Raji (cell line): ENCODE results near the gene LRFN2.

Experiments
- POLR2A ChIP-seq: IDR thresholded peaks from 2 replicates; pipeline ENCODE4 v1.6.1; 2011; ENCODE audit warnings: low read depth, low read length, control low read depth; ENCODE audit not compliant: insufficient read depth

Gene LRFN2

DNA sequence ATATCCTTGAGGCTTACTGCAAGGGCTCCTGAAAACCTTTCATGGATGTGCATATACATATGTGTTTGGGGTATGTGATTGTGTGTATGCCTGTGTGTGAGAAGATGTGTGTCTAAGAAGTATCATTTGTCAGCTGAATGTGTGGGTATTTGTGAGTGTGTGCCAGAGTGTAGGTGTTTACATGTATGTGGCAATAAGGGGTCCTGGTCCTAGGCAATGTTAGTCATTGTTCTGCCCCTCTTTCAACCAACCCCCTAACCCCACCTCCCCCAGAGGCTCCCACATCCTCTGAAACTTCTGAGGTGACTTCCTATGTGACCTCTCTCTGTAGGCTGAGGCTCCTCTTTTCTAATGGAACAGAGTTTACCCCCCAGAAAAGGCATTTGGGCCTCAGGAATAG, 186.4 kb downstream of the LRFN2 start:
- TF ChIP-seq POLR2A: no peak

DNA sequence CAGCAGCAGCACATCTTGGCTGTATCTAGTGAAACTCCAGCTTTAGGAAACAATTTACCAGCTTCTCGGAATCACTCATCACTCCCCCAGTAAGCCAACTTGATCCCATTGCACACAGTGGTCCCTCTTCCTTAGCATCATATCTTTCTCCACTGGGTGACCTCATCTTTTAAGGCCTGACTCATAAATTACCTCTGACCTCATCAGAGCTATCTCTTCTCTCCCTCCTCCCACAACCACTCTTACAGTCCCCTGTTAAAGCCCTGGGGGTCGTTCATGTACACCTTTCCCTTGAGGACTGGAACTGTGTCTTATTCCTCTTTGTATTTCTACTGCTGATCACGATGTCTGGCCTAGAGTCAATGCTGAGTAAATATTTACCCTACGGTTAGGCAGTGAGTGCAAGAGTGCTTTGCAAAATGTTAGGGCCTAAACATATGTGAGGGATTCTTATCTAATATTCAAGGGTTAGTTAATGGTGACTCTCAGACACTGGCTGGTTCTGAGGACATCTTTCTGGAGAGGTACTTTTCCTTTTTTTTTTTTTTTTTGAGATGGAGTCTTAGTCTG, 187.2 kb downstream of the LRFN2 start:
- TF ChIP-seq POLR2A: no peak

- no peak for TF ChIP-seq POLR2A
These were observed 188.2 kb downstream of the LRFN2 start for GRCh38 chr6:40398810-40399477.

- no peak for TF ChIP-seq POLR2A
These were observed 189.0 kb downstream of the LRFN2 start for GRCh38 chr6:40398034-40398691.

- TF ChIP-seq POLR2A: no peak
These were observed 189.7 kb downstream of the LRFN2 start for GRCh38 chr6:40397287-40398033.

- TF ChIP-seq POLR2A: no peak
These were observed 191.5 kb downstream of the LRFN2 start for GRCh38 chr6:40395698-40396076.

DNA sequence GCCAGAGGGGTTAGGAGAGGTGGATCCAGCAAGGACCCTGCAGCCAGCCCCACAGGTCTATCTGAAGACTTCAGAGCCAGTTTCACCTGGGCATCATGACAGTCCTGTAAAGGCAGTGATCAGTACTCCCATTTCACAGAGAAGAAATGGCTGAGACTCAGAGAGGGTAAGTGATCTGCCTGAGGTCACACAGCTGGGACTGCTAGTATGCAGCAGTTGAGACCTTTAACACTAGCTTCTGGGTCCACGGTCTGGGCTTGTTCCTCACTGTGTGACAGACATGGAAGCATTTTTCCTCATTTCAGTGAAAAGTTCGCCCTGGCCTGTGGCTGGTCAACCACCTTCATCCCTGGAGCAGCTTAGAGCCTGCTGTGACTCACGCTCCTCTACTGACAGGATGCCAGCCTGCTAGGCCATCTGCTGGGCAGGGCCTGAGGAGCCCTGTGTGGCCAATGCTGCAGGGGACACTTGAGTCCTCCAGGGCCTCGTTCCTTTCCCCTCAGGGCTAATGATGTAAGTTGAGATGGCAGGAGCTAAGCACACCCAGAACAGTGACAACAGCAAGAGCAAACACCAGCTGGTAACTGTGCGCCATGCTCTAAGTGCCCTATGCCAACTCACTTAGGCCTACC, 192.0 kb downstream of the LRFN2 start:
- no peak for TF ChIP-seq POLR2A

GRCh38 chr6:40394381-40394780, 192.8 kb downstream of the LRFN2 start:
- TF ChIP-seq POLR2A: no peak

GRCh38 chr6:40393641-40394040, 193.5 kb downstream of the LRFN2 start:
- no peak for TF ChIP-seq POLR2A

DNA sequence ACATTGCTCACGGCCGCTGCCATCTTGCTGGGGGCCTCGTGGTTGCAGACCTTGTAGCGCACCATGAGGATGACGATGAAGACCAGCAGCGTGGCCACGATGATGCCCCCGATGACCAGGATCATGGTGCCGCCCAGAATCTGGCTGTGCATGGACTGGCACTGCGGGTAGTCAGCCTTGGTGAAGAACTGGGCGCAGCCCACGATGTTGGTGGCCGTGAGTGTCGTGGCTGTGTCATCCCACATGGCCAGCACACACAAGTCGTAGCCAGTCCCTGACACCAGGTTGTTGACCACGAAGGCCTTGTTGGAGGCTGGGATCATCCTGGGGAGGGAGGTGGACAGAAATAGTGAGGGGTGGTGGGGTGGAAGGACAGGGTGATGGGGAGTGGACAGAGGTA, 194.6 kb downstream of the LRFN2 start:
- no peak for TF ChIP-seq POLR2A

DNA sequence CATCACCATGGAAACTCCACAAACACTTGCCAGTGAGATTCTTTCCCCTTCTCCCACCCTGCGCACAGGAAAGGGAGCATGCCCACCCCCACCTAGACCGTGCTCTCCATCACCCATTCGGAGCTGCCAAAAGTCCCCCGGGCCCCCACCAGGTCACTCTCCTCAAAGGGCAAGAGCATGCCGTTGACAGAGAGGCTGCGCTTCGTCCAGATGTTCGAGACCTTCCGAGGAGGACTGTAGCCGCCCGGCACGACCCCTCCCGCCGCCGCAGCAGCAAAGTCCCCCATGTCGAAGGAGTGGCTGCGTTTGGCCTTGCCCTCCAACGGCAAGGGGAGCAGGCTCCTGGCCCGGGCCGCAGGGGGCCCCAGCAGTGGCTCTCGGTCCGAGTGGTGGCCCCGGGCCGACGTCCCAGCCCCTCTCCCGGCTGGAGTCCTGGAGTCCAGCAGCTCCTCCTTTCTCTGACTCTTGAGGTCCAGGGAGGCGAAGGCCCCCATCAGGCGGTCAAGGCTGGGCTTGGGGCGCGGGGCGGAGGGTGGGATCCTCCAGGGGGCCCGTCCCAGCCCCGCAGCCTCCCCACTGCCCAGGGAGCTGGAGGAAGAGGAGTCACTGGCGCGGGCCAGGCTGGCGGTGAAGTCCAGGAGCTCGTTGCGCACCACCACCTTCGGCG, 195.2 kb downstream of the LRFN2 start:
- TF ChIP-seq POLR2A: no peak

DNA sequence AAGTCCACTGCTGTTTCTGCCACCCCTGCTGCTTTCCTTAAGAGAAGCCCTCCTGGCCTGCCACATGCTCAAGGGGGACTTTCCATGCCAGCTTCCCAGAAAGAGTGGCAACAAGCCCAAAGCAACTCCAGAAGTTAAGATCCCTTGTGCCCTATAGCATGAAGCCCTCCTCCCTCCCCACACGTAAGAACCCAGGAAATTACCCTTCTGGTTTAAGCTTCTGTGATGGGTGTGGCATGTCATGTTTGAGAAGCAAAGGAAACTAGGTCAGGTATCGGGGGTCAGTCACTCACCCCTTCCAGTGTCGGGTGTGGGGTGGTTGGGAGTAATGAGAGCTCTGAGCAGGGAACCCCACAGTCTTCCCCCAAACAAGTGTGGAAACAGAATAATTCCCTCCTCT, 196.1 kb downstream of the LRFN2 start:
- TF ChIP-seq POLR2A: no peak

- no peak for TF ChIP-seq POLR2A
These were observed 196.9 kb downstream of the LRFN2 start for GRCh38 chr6:40390144-40390800.

DNA sequence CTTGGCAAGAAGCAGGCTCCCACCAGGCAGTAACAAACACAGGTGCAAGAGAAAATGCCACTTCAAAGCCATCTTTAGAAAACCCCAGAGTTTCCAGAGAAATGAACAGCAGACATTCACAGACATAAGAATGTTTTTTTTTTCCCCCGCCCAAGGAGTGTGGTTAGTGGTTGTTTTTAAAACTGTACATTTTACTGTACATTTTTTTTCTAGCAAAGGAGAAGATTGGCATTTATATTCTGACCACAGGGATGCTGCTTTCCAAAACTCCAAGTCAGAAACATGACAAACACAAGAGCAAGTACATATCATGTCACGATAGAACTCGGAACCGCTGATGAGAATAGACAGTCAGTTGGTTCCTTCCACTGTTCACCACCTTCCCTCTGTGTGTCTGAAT, 197.9 kb downstream of the LRFN2 start:
- no peak for TF ChIP-seq POLR2A
